Measurements from ENCODE around the gene EEA1. TPM values are rescaled to one million over a fixed set of nuclear protein-coding genes. Genes with fewer than 3 reads are reported as not detected.

EEA1 gene
- total and polyA plus RNA-seq, 2 of the 4 experiments (the other 2 are of a cell fraction): 4.6 to 12.5 TPM

DNA sequence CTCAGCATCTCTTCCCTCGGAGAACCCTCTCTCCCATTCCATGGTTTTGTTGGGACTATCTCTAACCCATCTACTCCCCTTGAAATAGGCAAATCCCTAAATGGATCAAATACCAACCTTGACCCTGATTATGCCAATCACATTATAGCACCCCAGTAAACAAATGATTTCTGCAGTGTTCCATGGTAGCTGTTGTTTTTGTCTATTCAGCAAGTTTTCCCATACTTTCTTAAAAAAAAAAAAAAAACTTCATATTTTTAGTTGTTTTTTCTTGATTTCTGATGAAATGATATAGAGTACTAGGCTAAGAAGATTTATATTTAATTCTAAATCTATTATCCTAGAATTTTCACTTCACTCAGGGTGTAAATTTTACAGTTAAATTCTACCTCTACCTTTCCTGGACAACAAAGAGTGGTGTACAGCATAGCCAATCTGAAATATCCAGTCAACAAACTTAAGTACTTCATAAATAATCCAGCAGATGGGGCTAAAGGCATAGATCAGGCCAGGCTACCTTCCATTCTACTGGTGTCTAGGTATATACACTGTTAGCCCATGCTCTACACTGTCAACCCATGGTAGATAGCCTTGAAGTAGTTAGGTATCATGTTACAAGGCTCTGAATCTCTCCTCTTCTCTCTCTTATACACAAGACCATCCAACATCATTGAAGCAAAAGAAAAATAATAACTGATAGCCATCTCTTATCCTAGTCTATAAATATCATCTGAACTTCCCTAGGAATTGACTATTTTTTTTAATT is 144.1 kb downstream of the EEA1 start:
- in situ Hi-C loops (cut with MboI; ENCODE audit: low sequenced_read_pairs): loop anchor here (25.0 kb wide), 1 partner anchor 627 kb away; no protein-coding TSS in a partner anchor
- H4K20me1 ChIP-seq (ENCODE audit: insufficient read depth, low read length): no peaks in the 10 kb centered on the region

More for the DNA sequence above, 144.1 kb downstream of the EEA1 start:
- Histone ChIP-seq H3K4ac (ENCODE audit: low read depth, low read length) (peak overlapping the region; percentile 67), H3K23ac (ENCODE audit: low read depth, low read length) (peak overlapping the region; percentile 32; the same call in 1 of the 2 replicates), H4K91ac (ENCODE audit: insufficient read depth, low read depth, low read length) (peak overlapping the region; percentile 71; the same call in 1 of the 2 replicates), H3K9ac (ENCODE audit: low read depth, low read length) (peak overlapping the region; percentile 20; the same call in 1 of the 2 replicates), H3K27ac (ENCODE audit: insufficient read depth, low read length) (peak overlapping the region; percentile 74; the same call in 1 of the 2 replicates), H3K18ac (ENCODE audit: low read depth, low read length) (peak overlapping the region; percentile 87; the same call in 1 of the 2 replicates), H3K14ac (replicated peaks; ENCODE audit: low read depth, low read length) (peak overlapping the region; percentile 76), H2BK15ac (ENCODE audit: low read depth, low read length) (no peak overlapping the region), H3K4me3 (ENCODE audit: insufficient read depth, low read depth, low read length) (no peak overlapping the region), H2BK20ac (ENCODE audit: low read depth, low read length) (peak overlapping the region; percentile 68; the same call in 1 of the 2 replicates), H4K8ac (ENCODE audit: low read depth in 2 of 2, low read length in 2 of 2) (peak overlapping the region in 1 of 2 experiments; percentile 79; a peak in 2 of 4 replicates), H3K79me1 (ENCODE audit: low read depth in 1 of 2, low read length in 2 of 2) (peaks cover 0 to 17% of the 10 kb centered on the region in 2 experiments; a peak in 2 of 4 replicates), H3K9me1 (ENCODE audit: insufficient read depth, low read length) (0 out of 2 replicates have a peak, but pooled peaks cover 2% of the 10 kb centered on the region), H2AFZ (replicated peaks; ENCODE audit: low read length, poor library complexity) (no peak overlapping the region), H3K4me2 (ENCODE audit: low read depth, low read length) (peak overlapping the region; percentile 59; the same call in 1 of the 2 replicates), H2BK120ac (ENCODE audit: low read depth, low read length) (peak overlapping the region; percentile 76; the same call in 1 of the 2 replicates), H4K5ac (ENCODE audit: low read depth, low read length) (peak overlapping the region; percentile 85), H2AK9ac (replicated peaks; ENCODE audit: low read depth, low read length, poor library complexity) (no peak overlapping the region), H3K56ac (ENCODE audit: extremely low read depth, insufficient read depth, low read length) (peak overlapping the region; percentile 74), H3K27me3 (ENCODE audit: control insufficient read depth, insufficient read depth, low read length) (no peaks in the 10 kb centered on the region), H2BK5ac (ENCODE audit: low read depth, low read length, poor library complexity, severe bottlenecking) (peak overlapping the region; percentile 84), H2AK5ac (ENCODE audit: low read depth, low read length) (no peak overlapping the region), H3K4me1 (ENCODE audit: control insufficient read depth, insufficient read depth, low read length) (peaks cover 8% of the 10 kb centered on the region), H3K9me3 (ENCODE audit: control insufficient read depth, insufficient read depth, low read length) (no peaks in the 10 kb centered on the region), H3K36me3 (ENCODE audit: control insufficient read depth, insufficient read depth, low read length) (peaks cover 7% of the 10 kb centered on the region; the same call in 1 of the 2 replicates)
- BruUV-seq (replicated peaks): no TSS peak
- ATAC-seq (ENCODE audit: low read depth): peak; percentile 74
- TF ChIP-seq CHD1 (IDR thresholded peaks at IDR 0.05; ENCODE audit: low read depth, low read length): no peak
- TF ChIP-seq MAFK (IDR thresholded peaks at IDR 0.05; ENCODE audit: low read depth, low read length): peak; percentile 94
- TF ChIP-seq CTCF (conservative IDR thresholded peaks at IDR 0.05; ENCODE audit: low read depth, low read length): peak; percentile 61
- peak; percentile 74 for TF ChIP-seq RAD21 (IDR thresholded peaks at IDR 0.05; ENCODE audit: low read length)
- peak; percentile 96 for TF ChIP-seq MXI1 (IDR thresholded peaks at IDR 0.05; ENCODE audit: borderline replicate concordance, low read depth, low read length)
- TF ChIP-seq SMC3 (IDR thresholded peaks at IDR 0.05; ENCODE audit: low read depth, low read length): peak; percentile 51
- TF ChIP-seq NFE2L2 (IDR thresholded peaks at IDR 0.05; ENCODE audit: low read depth, low read length): no peak
- ChIA-PET POLR2A (ENCODE audit: unreplicated experiment) (interaction anchor here (0.6 to 0.7 kb wide), 2 partner anchors 144 to 325 kb away, joined by 3 read pairs; partner anchors contain the start of gene EEA1), CTCF (interaction anchor here (0.6 to 2.0 kb wide), 5 partner anchors 11 to 179 kb away, joined by 3 to 8 read pairs (median 3); no protein-coding TSS in a partner anchor)
- intact Hi-C loops (cut with micrococcal nuclease) (loop anchor here (5.0 kb wide), 2 partner anchors 202 to 612 kb away; no protein-coding TSS in a partner anchor), dilution Hi-C loops (cut with HindIII; ENCODE audit: low sequenced_read_pairs, unreplicated experiment) (no loop called here)
- no CpG with 5 or more reads among the region's 1 CpG for WGBS, 2 experiments (ENCODE audit: extremely low coverage in 2 of 2, insufficient read length in 1 of 2)
- peak; percentile 79 for DNase-seq
